NAMALWA (cell line): ENCODE measurements around the gene GYS1.
"Not testable (repeated sequence)": the region's sequence is repeated elsewhere in the genome, so short reads cannot be mapped to it uniquely, and the experiment has no call there.

Experiments used
- DNase-seq: peaks from one replicate; pipeline ENCODE4 v3.0.0-alpha.2; 2015; ENCODE audit warnings: low spot score

The GYS1 gene

GRCh38 chr19:48938256-48938655 is 54.9 kb downstream of the GYS1 start:
- DNase-seq: no peak

GRCh38 chr19:48935864-48936263 is 57.2 kb downstream of the GYS1 start:
- DNase-seq: no peak

GRCh38 chr19:48934837-48935236 is 58.3 kb downstream of the GYS1 start:
- DNase-seq: peak; percentile 38

- peak; percentile 84 for DNase-seq
Observed at GRCh38 chr19:48933382-48933932, 59.7 kb downstream of the GYS1 start, which contains the start of gene DHDH. DHDH (plus strand) TSS chr19:48933699; CDS start chr19:48933722, 23 bp downstream.

- DNase-seq: no peak
Observed at GRCh38 chr19:48928164-48929025, 64.7 kb downstream of the GYS1 start.

DNA sequence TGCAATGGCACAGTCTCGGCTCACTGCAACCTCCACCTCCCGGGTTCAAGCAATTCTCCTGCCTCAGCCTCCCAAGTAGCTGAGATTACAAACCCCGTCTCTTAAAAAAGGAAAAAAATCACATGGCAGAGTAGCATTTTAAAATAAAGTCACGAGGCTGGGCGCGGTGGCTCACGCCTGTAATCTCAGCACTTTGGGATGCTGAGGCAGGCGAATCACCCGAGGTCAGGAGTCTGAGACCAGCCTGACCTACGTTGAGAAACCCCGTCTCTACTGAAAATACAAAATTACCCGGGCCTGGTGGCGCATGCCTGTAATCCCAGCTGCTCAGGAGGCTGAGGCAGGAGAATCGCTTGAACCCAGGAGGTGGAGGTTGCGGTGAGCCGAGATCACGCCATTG is 65.4 kb downstream of the GYS1 start:
- DNase-seq: not testable (repeated sequence)

DNA sequence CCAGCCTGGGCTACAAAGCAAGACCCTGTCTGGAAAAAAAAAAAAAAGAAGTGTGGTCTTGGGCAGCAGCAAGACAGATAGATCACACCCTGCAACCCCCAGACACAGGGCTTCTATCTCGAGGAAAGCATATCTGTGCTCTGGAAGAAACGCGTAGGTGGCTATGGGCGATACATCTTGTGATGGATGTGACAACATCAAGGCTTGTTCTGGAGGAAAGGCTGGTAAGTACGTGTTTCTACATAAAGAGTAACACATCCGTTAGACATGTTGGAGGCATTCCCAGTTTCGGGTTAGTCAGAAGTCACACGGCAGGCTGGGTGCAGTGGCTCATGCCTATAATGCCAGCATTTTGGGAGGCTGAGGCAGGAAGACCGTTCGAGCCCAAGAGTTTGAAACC is 66.2 kb downstream of the GYS1 start:
- no peak for DNase-seq

- DNase-seq: not testable (repeated sequence)
Observed at GRCh38 chr19:48925890-48926289, 67.2 kb downstream of the GYS1 start.

GRCh38 chr19:48925240-48925843 is 67.8 kb downstream of the GYS1 start:
- DNase-seq: no peak

DNA sequence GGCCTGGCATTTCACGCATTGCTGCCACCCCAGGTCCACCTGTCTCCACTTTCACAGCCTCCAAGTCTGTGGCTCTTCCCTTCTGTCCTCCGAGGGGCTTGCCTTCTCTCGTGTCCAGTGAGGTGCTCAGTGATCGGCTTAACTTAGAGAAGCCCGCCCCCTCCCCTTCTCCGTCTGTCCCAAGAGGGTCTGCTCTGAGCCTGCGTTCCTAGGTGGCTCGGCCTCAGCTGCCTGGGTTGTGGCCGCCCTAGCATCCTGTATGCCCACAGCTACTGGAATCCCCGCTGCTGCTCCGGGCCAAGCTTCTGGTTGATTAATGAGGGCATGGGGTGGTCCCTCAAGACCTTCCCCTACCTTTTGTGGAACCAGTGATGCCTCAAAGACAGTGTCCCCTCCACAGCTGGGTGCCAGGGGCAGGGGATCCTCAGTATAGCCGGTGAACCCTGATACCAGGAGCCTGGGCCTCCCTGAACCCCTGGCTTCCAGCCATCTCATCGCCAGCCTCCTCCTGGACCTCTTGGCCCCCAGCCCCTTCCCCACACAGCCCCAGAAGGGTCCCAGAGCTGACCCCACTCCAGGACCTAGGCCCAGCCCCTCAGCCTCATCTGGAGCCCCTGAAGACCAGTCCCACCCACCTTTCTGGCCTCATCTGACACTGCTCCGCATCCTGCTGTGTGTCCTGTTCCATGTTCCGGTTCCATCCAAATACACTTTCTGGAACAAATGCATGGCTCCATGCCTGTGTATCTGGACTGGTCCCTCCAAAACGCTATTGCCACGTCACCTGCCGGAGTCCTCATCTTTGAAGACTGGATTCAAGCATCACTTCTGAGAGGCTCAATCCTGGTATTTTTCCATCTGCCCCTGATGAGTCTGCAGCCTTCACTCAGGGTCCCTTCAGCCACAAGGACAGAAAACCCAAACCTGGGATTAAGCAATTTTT is 70.3 kb downstream of the GYS1 start:
- DNase-seq: no peak

GRCh38 chr19:48921721-48922500 is 71.2 kb downstream of the GYS1 start:
- no peak for DNase-seq

DNA sequence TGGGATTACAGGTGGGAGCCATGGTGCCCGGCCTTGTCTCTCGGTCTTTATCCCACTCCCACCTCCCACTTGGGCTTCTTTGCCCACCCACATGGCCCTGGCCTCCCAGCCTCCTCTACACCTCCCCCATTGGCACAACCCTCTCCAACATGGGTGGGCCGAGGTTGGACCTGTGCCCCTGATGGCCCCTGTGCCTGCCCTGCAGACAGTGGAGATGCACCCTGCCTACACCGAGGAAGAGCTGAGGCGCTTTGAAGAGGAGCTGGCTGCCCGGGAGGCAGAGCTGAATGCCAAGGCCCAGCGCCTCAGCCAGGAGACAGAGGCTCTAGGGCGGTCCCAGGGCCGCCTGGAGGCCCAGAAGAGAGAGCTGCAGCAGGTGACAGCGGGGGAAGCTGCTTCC is 72.2 kb downstream of the GYS1 start:
- no peak for DNase-seq

- not testable (repeated sequence) for DNase-seq
Observed at GRCh38 chr19:48919271-48919670, 73.8 kb downstream of the GYS1 start.

GRCh38 chr19:48918801-48919247 is 74.3 kb downstream of the GYS1 start:
- peak; percentile 81 for DNase-seq
